ENCODE measurements around the gene VTI1A. TPM values are rescaled to one million over a fixed set of nuclear protein-coding genes. Genes with fewer than 3 reads are reported as not detected.

VTI1A gene
- total RNA-seq, 1 experiment from 2014 or later = 44.4 TPM

GRCh38 chr10:112614072-112614471, 167.1 kb downstream of the VTI1A start:
- ChIA-PET POLR2A (no interaction called here), CTCF (interaction anchor here (0.7 kb wide), 1 partner anchor 129 kb away, joined by 3 read pairs; no protein-coding TSS in a partner anchor)
- H3K27ac Mint-ChIP-seq (ENCODE audit: low read depth, unreplicated experiment) = no peak overlapping the region
- H3K36me3 Mint-ChIP-seq (ENCODE audit: insufficient read depth, unreplicated experiment) = peaks cover 4% of the 10 kb centered on the region
- BruUV-seq (replicated peaks) = no TSS peak
- H3K9me3 Mint-ChIP-seq (ENCODE audit: unreplicated experiment) = no peaks in the 10 kb centered on the region
- H3K4me1 Mint-ChIP-seq (ENCODE audit: insufficient read depth, unreplicated experiment) = peaks cover 13% of the 10 kb centered on the region
- no peak overlapping the region for H3K4me3 Mint-ChIP-seq (ENCODE audit: unreplicated experiment)
- TF ChIP-seq CTCF (IDR thresholded peaks at IDR 0.05; ENCODE audit: unreplicated experiment) = no peak
- no peak for DNase-seq (ENCODE audit: unreplicated experiment)
- no peaks in the 10 kb centered on the region for H3K27me3 Mint-ChIP-seq (ENCODE audit: insufficient read depth, unreplicated experiment)
- intact Hi-C loops (cut with micrococcal nuclease) = no loop called here

- H3K4me3 Mint-ChIP-seq (ENCODE audit: unreplicated experiment) = no peak overlapping the region
- H3K4me1 Mint-ChIP-seq (ENCODE audit: insufficient read depth, unreplicated experiment) = peaks cover 13% of the 10 kb centered on the region
- TF ChIP-seq CTCF (IDR thresholded peaks at IDR 0.05; ENCODE audit: unreplicated experiment) = no peak
- H3K36me3 Mint-ChIP-seq (ENCODE audit: insufficient read depth, unreplicated experiment) = peaks cover 7% of the 10 kb centered on the region
- no peak for DNase-seq (ENCODE audit: unreplicated experiment)
- CTCF ChIA-PET = interaction anchor here (0.7 kb wide), 1 partner anchor 129 kb away, joined by 3 read pairs; no protein-coding TSS in a partner anchor
- no peaks in the 10 kb centered on the region for H3K27me3 Mint-ChIP-seq (ENCODE audit: insufficient read depth, unreplicated experiment)
- intact Hi-C loops (cut with micrococcal nuclease) = no loop called here
- no peak overlapping the region for H3K27ac Mint-ChIP-seq (ENCODE audit: low read depth, unreplicated experiment)
- no peaks in the 10 kb centered on the region for H3K9me3 Mint-ChIP-seq (ENCODE audit: unreplicated experiment)
- POLR2A ChIA-PET = no interaction called here
- no TSS peak for BruUV-seq (replicated peaks)
Observed at GRCh38 chr10:112614586-112614985, 167.6 kb downstream of the VTI1A start.

GRCh38 chr10:112615269-112615668, 168.3 kb downstream of the VTI1A start:
- Mint-ChIP-seq H3K27ac (ENCODE audit: low read depth, unreplicated experiment) (no peak overlapping the region), H3K27me3 (ENCODE audit: insufficient read depth, unreplicated experiment) (no peaks in the 10 kb centered on the region), H3K9me3 (ENCODE audit: unreplicated experiment) (no peaks in the 10 kb centered on the region), H3K36me3 (ENCODE audit: insufficient read depth, unreplicated experiment) (peaks cover 7% of the 10 kb centered on the region), H3K4me1 (ENCODE audit: insufficient read depth, unreplicated experiment) (peaks cover 13% of the 10 kb centered on the region), H3K4me3 (ENCODE audit: unreplicated experiment) (no peak overlapping the region)
- no peak for TF ChIP-seq CTCF (IDR thresholded peaks at IDR 0.05; ENCODE audit: unreplicated experiment)
- BruUV-seq (replicated peaks) = no TSS peak
- POLR2A ChIA-PET = no interaction called here
- peak; percentile 8 for DNase-seq (ENCODE audit: unreplicated experiment)
- CTCF ChIA-PET = no interaction called here
- intact Hi-C loops (cut with micrococcal nuclease) = no loop called here

GRCh38 chr10:112616647-112617046, 169.6 kb downstream of the VTI1A start:
- peaks cover 15% of the 10 kb centered on the region for H3K4me1 Mint-ChIP-seq (ENCODE audit: insufficient read depth, unreplicated experiment)
- H3K27ac Mint-ChIP-seq (ENCODE audit: low read depth, unreplicated experiment) = no peak overlapping the region
- ChIA-PET CTCF (no interaction called here), POLR2A (interaction anchor here (0.7 kb wide), 1 partner anchor 8 kb away, joined by 3 read pairs; no protein-coding TSS in a partner anchor)
- DNase-seq (ENCODE audit: unreplicated experiment) = no peak
- intact Hi-C loops (cut with micrococcal nuclease) = no loop called here
- TF ChIP-seq CTCF (IDR thresholded peaks at IDR 0.05; ENCODE audit: unreplicated experiment) = no peak
- H3K27me3 Mint-ChIP-seq (ENCODE audit: insufficient read depth, unreplicated experiment) = no peaks in the 10 kb centered on the region
- no peaks in the 10 kb centered on the region for H3K9me3 Mint-ChIP-seq (ENCODE audit: unreplicated experiment)
- BruUV-seq (replicated peaks) = no TSS peak
- H3K4me3 Mint-ChIP-seq (ENCODE audit: unreplicated experiment) = no peak overlapping the region
- H3K36me3 Mint-ChIP-seq (ENCODE audit: insufficient read depth, unreplicated experiment) = peaks cover 7% of the 10 kb centered on the region

Data from MCF 10A (cell line).